DMS 273 (cell line): ENCODE results near the gene FGF7.
"Not testable (repeated sequence)": the region's sequence is repeated elsewhere in the genome, so short reads cannot be mapped to it uniquely, and the experiment has no call there.

Experiments used
- DNase-seq: peaks from one replicate; lab custom pipeline; 2025; ENCODE audit not compliant: unreplicated experiment; lab: John Stamatoyannopoulos, UW

FGF7 gene

GRCh38 chr15:49492151-49492550, 69.1 kb downstream of the FGF7 start:
- DNase-seq: no peak

GRCh38 chr15:49492830-49493229, 69.8 kb downstream of the FGF7 start:
- no peak for DNase-seq

GRCh38 chr15:49494842-49495241, 71.8 kb downstream of the FGF7 start:
- DNase-seq: no peak

GRCh38 chr15:49495993-49496753, 73.1 kb downstream of the FGF7 start:
- DNase-seq: no peak

DNA sequence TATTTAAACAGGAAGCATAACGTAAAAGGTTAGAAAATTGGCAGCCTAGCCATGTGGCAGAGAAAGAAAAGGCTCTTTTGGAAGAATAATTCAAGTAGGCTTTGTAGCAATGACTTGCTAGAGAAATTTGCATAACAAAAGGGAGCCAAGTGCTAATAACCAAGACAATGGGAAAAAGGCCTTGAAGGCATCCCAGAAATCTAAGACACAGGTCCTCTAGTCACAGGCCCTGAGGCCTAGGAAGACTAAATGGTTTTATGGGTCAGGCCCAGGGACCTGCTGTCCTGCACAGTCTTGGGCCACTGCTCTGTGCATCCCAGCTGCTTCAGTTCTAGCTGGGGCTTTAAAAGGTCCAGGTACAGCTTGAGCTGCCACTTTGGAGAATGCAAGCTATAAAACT, 78.5 kb downstream of the FGF7 start:
- DNase-seq: no peak

DNA sequence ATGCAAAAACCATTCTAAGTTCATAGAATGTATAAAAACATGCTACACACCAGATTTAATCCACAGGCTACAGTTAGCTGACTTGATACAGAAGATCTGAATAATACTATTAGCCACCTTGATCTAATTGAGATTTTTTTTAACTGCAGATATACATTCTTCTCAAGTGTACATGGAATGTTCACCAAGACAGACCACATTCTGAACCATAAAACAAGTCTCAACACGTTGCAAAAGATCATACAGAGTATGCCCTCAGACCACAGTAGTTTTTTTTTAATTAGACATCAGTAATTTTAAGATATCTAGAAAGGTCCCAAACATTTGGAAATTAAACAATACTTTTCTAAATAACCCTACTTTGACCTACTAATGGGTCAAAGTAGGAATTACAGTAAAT, 83.3 kb downstream of the FGF7 start:
- DNase-seq: peak; percentile 1

DNA sequence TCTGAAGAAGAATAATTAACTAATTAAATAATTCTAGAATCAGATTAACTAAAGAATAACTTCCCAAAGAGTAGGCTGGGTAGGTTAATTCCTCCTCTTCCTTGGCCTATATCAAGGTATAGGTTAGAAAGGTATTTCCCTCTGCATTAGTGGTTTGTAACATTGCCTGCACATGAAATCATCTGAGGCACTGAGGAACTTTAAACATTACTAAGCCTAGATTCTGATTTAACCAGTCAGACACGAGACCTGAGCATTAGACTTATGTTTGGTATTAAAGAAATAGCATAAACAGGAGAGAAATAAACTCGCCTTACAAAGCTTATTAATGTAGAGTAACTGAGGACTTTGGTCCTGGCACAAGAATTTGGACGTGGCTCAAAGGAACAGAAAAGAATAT, 84.2 kb downstream of the FGF7 start:
- no peak for DNase-seq

- not testable (repeated sequence) for DNase-seq
These were observed 89.7 kb downstream of the FGF7 start for GRCh38 chr15:49512739-49513138.

- DNase-seq: peak; percentile 0
These were observed 98.8 kb downstream of the FGF7 start for GRCh38 chr15:49521802-49522201.

GRCh38 chr15:49528289-49528688, 105.2 kb downstream of the FGF7 start:
- DNase-seq: no peak

DNA sequence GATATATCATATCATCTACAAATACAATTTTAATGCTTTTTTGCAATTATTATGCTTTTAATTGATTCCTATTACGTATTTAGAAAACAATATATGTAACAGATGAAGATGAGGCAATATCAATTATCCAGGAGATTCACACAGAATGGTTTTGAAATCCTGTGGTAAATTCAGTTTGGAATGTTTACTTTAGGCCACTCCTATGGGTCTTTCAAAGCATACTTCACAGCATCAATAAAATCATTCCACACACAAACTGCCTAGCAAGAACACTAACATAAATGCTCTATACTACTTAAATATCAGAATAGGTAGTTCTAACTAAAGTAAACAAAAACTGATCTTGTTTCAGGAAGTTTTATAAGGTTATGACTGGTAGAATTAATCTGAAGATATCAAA, 107.0 kb downstream of the FGF7 start:
- DNase-seq: no peak
